RCC 7860 (cell line): ENCODE data around the gene TGFBR3.
"Not testable (repeated sequence)": the region's sequence is repeated elsewhere in the genome, so short reads cannot be mapped to it uniquely, and the experiment has no call there.

Experiments used
- DNase-seq: peaks from one replicate; pipeline ENCODE4 v3.0.0-alpha.2; 2015; ENCODE audit warnings: low spot score
- FAIRE-seq: peaks from 2 replicates; lab custom pipeline; 2012; peaks lifted over from hg19 to GRCh38; lab: Jason Lieb, UNC

Gene TGFBR3

GRCh38 chr1:91697861-91698260 lies 188.1 kb downstream of the TGFBR3 start:
- FAIRE-seq (no peak), DNase-seq (no peak)

- DNase-seq (no peak), FAIRE-seq (no peak)
Measured at GRCh38 chr1:91697416-91697815, 188.5 kb downstream of the TGFBR3 start.

- DNase-seq (no peak), FAIRE-seq (no peak)
Measured at GRCh38 chr1:91696321-91696720, 189.6 kb downstream of the TGFBR3 start.

- no peak for FAIRE-seq
- no peak for DNase-seq
Measured at GRCh38 chr1:91693557-91693956, 192.4 kb downstream of the TGFBR3 start.

- FAIRE-seq, result no peak
Measured at GRCh38 chr1:91691525-91691924, 194.4 kb downstream of the TGFBR3 start.

GRCh38 chr1:91689641-91690481 lies 196.1 kb downstream of the TGFBR3 start:
- FAIRE-seq (no peak), DNase-seq (no peak)

More at GRCh38 chr1:91691525-91691924, 194.4 kb downstream of the TGFBR3 start:
- no peak for DNase-seq

GRCh38 chr1:91687452-91687851 lies 198.5 kb downstream of the TGFBR3 start:
- FAIRE-seq (no peak), DNase-seq (no peak)

GRCh38 chr1:91685994-91686393 lies 200.0 kb downstream of the TGFBR3 start:
- DNase-seq (no peak), FAIRE-seq (no peak)

GRCh38 chr1:91684481-91685196 lies 201.3 kb downstream of the TGFBR3 start:
- FAIRE-seq (no peak), DNase-seq (no peak)

GRCh38 chr1:91683598-91683951 lies 202.4 kb downstream of the TGFBR3 start:
- FAIRE-seq (no peak), DNase-seq (no peak)

GRCh38 chr1:91682882-91683597 lies 202.9 kb downstream of the TGFBR3 start:
- DNase-seq, result no peak
- no peak for FAIRE-seq

- no peak for FAIRE-seq
- DNase-seq, result no peak
Measured at GRCh38 chr1:91680556-91681155, 205.3 kb downstream of the TGFBR3 start.

GRCh38 chr1:91679446-91679845 lies 206.5 kb downstream of the TGFBR3 start:
- FAIRE-seq (no peak), DNase-seq (no peak)

GRCh38 chr1:91676030-91676429 lies 209.9 kb downstream of the TGFBR3 start:
- DNase-seq (no peak), FAIRE-seq (no peak)

GRCh38 chr1:91674107-91674506 lies 211.8 kb downstream of the TGFBR3 start:
- FAIRE-seq, result no peak
- DNase-seq, result no peak

GRCh38 chr1:91673613-91674012 lies 212.3 kb downstream of the TGFBR3 start:
- no peak for FAIRE-seq
- no peak for DNase-seq

- FAIRE-seq, result no peak
Measured at GRCh38 chr1:91672601-91673161, 213.3 kb downstream of the TGFBR3 start.

GRCh38 chr1:91670781-91671180 lies 215.2 kb downstream of the TGFBR3 start:
- DNase-seq (no peak), FAIRE-seq (no peak)

More at GRCh38 chr1:91672601-91673161, 213.3 kb downstream of the TGFBR3 start:
- no peak for DNase-seq

GRCh38 chr1:91669584-91670350 lies 216.2 kb downstream of the TGFBR3 start:
- DNase-seq (no peak), FAIRE-seq (no peak)

GRCh38 chr1:91666651-91667050 lies 219.3 kb downstream of the TGFBR3 start:
- DNase-seq, FAIRE-seq: not testable (repeated sequence)
